Muscle of back (tissue), 13 donors: Measurements from ENCODE around the gene DCAF8L2. TPM values are rescaled to one million over a fixed set of nuclear protein-coding genes. Genes with fewer than 3 reads are reported as not detected.
"Not testable (repeated sequence)": the region's sequence is repeated elsewhere in the genome, so short reads cannot be mapped to it uniquely, and the experiment has no call there.

Experiments used
- DNase-seq, 3 donors: peaks; one replicate each; pipeline versions ENCODE4 v3.0.0 to v3.0.0-alpha.2; 2013
- long read RNA-seq, 9 donors: transcript quantifications; one replicate each; lab custom pipeline, GENCODE V29; 2026
- polyA plus RNA-seq, 10 donors: library from polyadenylated mRNA; unstranded; fragments of 120-200 nt; gene quantifications; one replicate each; pipeline ENCODE4 v1.2.1, GENCODE V29; 2013; ENCODE audit not compliant: insufficient read length in 10 of 10

Gene DCAF8L2
- not detected for polyA plus RNA-seq
- long read RNA-seq, donor 1, result 0 reads
- long read RNA-seq, donor 2, result 0 reads
- long read RNA-seq, donor 3, result 0 reads
- long read RNA-seq, donor 4, result 0 reads
- long read RNA-seq, donor 5, result 0 reads
- long read RNA-seq, donor 6, result 0 reads
- long read RNA-seq, donor 7, result 0 reads
- long read RNA-seq, donor 8, result 0 reads
- long read RNA-seq, donor 9, result 0 reads

DNA sequence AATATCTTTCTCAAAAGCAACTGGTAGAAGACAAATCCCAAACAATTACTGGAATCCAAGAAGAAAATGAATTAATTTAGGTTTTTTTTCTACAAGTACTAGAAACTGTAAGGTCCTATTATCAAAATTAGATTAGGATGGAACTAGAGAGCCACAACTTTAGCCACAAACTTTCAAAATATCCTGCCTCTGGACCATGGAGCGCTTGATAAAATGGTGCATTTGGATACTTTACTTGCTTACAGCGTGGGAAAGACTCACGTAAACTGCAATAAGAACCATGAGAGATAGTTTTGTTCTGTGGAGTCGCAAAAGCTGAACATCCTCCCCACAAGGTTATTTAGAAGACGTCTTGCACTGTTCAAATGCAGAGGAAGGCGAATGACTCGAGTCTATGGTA, at the start of gene DCAF8L2:
TSS of gene DCAF8L2 (plus strand) at position 301 of the 400 bp plus-strand sequence. CDS start 156,552 bp downstream, outside the sequence.
- no peak for DNase-seq

DNA sequence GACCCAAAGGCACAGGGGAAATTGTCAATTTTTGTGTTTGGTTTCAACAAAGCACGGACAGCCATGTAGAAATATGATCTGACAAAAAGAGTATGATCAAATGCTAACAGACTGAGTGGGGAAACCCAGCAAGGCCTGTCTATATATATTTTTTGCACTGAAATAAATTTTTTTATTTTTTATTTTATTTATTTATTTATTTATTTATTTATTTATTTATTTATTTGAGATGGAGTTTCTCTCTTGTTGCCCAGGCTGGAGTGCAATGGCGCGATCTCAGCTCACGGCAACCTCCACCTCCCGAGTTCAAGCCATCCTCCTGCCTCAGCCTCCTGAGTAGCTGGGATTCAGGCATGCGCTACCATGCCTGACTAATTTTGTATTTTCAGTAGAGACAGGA, 49.0 kb upstream of the DCAF8L2 start:
- DNase-seq, result not testable (repeated sequence)

DNA sequence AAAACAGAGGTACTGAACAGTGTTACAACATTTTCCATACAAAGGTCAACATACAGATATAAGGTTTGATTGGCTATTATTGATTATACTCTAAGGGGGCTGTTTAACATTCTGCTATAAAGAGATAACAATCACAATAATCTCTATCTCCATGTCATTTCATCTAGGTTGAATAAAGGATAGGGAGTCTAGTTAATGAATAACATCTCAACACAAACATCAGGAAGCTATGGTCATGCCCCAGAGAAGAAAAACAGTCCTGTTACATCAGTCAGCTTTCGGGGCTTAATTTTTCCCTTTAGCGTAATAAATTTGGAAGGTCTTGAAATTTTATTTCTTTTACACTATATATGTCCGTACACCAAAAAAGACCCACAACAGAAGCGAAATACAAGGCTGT, 41.5 kb upstream of the DCAF8L2 start:
- no peak for DNase-seq

DNA sequence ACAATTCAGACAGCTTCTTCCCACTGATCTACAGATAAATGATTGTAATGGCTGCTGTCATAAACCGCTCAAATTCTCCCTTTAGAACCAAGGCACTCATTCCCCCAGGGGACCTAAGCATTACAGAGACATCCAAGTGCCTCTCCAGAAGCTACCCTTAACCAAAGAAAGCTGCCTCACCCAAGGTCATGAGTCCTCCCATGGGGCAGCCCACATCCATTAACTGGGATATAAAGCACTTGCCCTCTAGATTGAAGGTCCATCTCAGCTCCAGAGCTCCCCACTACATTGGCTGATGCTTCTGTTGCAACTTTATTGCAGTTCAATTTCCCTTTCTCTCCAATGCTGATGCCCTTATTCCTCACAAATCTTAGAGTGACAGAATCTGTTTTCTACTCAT, 40.5 kb upstream of the DCAF8L2 start:
- DNase-seq, result no peak

DNA sequence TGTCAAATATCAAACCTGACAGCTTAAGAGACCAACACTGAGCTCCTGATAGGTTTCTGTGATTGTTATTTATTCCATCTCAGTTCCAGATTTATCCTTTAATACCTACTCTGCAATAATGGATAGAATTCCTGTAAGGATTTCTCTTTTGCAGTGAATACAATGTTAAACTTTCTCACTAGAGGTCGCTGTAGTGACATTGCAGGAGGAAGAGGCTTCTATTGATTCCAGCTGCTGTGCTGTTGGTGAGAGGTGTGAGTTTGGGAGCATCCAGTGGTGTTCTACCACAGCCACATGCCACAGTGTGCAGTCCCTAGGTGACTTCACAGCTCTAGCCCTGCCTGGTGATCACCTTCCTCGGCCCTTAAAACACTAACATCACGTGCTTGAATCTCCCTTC, 34.6 kb upstream of the DCAF8L2 start:
- peak in 2 of 3 donors; percentile 0 to 5 for DNase-seq

DNA sequence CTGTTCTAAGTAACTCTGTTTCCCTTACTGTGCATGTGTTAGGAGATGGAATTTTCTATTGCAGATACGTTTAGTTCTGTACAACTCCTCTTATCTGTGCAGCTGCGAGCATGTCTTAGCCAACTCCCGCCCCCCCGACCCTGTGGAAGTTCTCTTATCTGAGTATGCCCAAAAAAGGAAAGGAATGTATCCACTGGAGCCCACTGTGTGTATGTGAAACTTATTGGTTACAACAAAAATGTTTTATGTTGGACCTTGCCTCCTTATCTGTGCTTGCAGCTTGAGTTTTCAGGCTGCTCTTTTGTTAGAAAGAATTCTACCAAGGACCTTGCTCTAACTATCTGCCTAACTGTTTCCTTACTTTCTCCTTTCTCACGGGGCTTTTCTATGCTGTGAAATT, 24.2 kb upstream of the DCAF8L2 start:
- DNase-seq, result peak in 2 of 3 donors; percentile 1 to 18

DNA sequence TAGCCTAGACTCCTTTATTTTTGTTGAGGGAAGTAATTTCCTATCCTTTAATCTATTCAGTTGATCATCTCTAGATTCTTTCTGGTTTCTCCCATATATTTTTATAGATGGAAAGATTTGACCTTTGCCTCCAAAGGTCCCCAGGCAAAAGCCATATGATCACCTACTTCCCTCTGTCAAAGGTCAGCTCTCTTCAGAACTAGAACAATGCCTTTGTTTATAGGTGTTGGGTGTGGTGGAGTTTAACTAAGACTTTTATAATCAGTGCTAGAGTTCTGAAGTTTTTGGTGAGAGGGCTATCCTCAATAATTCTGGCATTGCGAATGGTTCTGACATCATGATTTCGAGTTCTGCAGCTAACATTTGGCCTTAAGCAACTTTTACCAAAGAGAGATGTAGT, 19.0 kb upstream of the DCAF8L2 start:
- no peak for DNase-seq

DNA sequence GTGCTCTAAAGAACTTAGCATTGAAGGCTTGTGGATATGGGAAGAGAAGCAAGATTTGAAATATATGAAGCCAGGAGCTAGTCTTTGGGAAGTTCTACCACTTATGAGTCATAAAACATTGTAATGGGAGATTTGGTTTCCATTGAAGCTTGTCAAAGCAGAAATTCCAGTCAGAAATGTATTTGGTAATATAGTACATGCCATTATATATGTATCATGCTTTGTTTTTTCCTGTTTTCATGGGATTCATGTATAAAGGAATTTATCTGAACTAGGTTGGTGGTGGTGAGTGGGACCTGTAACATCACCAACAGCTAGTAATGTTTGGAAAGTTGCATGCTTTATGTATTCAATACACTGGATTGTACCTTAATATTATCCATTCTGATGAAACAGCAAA, 14.6 kb upstream of the DCAF8L2 start:
- peak in 1 of 3 donors; percentile 7 for DNase-seq

DNA sequence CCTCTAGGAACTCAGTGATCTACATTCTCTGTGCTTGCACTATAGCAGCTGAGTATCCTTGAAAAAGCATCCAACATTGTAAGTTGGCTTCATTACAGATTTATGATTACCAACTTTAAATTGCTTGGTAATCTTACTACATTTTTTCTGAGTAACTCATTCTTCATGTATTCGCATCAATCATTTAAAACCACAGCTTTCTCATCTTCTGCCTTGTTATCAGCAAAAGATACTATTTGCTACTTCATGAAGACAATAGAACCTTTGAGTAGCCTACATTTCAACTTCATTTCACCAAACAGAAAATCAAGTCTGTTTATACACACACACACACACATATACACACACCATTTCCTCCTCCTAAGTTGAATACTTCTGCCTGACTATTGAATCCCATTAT, 6.2 kb upstream of the DCAF8L2 start:
- DNase-seq, result peak in 1 of 3 donors; percentile 1

DNA sequence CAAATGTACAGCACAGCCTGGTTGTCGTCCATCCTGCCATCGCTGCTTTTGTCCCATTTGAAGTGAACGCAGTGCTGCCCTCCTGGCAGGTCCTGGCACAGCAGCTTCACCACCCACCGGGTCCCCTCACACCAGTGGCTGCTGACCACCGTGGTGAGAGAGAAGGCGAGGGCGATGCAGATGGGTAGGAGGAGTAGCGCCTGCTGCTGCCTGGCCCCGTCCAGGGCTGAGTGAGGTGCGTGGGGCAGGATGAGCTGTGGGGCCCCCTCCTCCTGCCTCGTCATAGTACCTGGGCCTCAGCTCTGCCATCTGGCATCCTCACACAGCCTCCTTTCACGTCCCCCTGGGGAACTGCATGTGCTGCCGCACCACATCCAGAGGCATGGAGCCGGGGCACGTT, 1.8 kb downstream of the DCAF8L2 start:
- no peak for DNase-seq

DNA sequence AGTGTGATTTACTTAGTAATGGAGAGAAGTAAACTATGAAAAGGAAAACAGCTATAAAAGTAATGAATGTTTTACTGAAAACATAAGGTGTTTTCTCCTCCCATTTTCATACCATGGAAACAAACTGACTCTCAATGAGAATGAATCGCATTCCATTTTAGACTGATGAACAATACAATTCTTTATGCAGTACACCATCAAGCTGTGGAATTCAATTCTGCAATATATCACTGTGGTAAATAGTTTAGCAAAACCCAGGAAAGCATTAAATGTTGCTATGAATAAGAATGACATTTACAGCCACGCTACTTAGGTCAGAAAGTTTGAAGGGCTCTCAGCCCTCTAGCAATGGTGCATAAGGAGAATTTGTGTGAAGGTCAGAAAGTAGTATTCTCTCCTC, 7.4 kb downstream of the DCAF8L2 start:
- DNase-seq, result no peak

DNA sequence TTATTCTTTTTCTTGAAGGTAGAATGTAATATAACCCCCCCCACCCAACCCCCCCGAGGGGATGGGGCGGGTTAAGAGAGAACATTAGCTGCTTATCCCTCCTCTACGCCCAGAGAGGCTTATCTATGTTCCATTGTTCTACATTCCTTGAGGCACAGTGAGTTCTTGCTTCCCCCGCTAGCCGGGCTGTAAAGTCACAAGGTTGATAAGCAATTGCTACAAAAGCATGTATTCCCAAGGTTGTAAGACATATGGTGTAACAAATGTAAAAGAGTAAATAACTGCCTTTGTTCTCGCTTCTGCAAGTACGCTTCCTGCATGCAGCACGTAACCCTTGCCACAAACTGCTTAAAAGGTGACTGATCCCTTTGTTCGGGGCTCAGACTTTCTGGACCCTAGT, 8.2 kb downstream of the DCAF8L2 start:
- DNase-seq, result no peak

DNA sequence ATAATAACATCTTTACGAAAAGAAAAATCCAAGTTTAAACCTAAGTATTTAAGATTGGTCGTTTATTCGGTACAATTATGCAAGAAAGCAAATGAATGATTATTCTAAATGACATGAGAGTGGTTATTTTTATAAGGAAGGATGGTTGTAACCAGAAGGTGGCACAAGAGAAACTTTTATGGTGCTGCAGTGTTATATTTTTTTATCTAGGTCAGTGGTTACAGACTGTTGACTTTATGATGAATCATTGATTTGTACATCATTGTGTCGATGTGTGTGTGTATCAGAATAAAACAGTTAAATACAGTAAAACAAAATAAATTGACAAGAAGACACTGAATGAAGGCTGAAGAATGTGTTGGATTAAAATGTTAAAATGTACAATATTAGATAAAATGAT, 9.8 kb downstream of the DCAF8L2 start:
- no peak for DNase-seq

DNA sequence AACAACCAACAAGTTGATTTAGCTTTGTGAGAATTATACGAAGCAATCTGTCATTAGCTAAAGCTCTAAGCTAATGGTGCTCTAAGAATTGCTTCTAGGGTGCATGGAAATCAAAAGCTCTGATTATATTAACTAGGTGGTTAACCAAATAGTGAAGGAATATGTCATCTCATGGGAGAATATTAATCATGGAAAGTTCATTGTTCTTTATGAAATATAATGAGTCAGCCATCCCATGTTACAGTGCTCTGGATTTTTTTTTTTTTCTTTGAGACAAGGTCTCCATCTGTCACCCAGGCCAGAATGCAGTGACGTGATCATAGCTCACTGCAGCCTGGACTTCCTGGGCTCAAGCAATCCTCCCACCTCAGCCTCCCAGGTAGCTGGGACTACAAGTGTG, 10.5 kb downstream of the DCAF8L2 start:
- DNase-seq, result no peak

DNA sequence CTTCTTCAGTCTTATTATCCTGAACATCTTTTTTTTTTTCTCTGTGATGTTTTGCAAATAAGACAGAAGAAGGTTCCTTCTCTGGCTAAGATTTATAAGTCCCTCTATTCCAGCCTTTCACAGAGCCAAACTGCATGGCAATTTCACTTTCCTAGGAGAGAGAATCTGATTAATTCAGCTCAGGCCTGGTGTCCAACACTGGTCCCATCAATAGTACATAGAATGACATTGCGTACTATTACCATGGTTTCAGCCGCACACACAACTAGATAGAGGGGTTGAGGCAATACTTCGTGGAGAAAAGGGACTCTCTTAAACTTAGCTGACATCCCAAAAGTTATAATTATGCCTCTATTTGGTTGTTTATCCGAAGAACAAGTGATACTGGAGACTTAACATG, 18.5 kb downstream of the DCAF8L2 start:
- DNase-seq, result no peak

DNA sequence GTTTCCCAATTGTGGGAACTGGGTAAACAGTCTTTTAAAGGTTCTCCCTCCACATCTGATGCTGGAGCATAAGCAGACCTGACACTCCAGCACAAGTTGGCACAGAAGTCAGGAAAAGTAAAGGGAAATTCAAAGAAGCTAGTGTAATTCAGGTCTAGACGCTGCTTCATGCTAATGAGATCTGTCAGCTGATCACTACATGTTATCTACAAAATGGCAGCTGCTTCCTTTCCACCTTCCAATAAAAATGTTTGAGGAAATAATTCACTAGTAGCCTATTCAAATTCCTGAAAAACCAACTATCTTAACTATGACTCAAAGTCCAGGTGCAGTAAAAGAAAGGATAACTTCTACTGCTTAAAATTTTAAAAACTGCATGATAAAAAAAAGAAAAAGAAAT, 29.3 kb downstream of the DCAF8L2 start:
- DNase-seq, result no peak

DNA sequence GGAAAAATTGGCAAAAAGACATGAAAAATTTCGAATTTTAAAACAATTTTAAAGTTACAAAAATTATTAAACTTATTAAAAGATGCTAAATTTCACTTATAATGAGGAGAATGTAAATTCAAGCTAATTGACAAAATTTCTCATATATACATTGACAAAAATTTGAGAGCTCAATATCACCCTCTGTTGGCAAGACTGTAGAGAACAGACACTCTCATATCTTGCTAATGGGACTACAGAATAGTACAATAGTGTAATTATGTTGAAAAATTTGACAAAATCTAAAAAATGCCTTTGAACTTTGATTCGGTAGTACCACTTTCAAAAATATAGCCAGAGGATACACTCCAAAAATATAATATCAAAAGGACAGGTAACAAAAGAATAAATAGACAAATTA, 29.8 kb downstream of the DCAF8L2 start:
- peak in 1 of 3 donors; percentile 5 for DNase-seq

DNA sequence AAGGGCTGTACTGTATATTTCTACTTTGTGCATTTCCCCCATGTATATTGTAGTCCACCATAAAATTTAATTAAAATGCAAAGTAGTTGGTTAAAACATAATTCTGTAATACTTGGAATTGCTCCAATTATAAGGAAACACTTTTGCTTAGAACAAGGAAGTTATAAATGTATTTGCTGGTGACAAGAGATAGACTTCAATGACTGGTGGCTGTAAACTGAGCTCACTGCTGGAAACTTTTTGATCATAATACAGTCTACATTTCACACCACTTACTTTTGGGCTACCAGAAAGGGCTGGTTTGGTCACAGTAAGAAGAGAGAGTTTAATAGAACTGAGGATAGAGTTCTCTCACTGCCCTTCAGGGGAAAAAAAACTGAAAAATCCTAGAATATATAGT, 32.7 kb downstream of the DCAF8L2 start:
- no peak for DNase-seq

DNA sequence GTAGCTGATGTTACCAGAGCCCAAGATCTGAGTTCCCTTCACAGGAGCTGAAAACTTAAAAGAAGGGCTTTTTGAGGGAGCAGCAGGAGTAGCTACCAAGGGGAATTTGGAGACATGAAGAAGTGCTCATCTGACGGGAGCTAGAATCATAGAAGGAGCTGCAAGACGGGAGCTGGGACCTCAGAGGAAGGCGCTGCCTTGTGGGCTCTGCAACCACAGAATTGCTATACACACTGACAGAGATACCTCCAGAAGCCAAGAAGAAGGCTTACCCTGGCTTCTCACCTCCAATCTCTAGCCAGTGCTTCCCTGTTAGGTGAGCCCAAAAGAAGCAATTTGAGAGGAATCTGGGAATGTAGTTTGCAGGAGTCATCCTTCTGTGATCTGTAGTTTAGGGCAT, 35.9 kb downstream of the DCAF8L2 start:
- no peak for DNase-seq

DNA sequence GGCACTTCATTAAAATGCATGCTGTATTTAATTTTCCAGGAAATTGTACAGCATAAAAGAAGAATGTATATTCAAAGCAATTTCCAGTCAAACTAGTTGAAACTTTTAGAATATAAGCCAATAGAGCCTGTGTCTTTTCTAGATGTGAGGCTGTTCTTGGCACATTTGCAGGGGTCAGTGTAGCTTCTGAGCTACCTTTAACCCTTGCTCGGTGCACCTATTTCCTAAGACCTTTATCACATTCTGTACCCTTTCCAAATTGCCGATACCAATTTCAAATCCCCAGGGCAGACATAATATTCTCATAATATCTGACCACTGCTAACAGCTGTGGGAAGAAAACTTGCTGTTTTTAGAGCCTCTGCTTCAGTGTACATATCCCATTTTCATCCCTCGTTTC, 43.2 kb downstream of the DCAF8L2 start:
- no peak for DNase-seq

DNA sequence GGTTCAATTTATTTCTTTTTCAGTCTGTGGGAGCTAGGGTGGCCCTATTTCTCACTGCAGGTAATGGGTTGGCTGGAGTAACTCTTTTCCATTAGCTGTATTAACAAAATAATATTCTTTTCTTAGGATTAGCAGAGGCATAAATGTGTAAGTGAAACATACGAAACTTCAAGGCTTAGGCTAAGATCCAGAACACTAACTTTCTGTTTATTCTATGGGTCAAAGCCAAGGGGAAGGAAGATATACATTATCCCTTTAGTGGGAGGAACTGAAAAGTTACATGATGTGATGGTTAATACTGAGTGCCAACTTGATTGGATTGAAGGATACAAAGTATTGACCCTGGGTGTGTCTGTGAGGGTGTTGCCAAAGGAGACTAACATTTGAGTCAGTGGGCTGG, 66.4 kb downstream of the DCAF8L2 start:
- DNase-seq, result no peak

DNA sequence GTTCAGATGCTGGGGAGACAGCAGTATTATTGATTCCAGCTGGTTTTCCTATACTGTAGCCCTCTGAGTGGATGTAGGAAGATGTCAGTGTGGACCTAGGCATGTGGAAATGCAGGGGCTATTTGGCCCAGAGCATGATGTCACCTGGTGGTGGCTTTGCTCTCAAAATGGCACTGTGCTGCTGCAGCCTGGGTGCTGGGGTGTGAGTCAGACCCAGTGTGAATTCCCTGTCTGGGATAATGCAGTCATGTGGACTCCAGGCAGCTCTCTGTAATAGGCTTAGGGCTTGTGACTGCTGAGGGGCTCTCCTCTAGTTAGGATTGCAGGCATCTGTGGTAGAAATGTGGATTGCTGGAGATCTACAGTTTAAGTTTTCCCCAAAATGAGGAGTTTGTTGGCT, 70.7 kb downstream of the DCAF8L2 start:
- DNase-seq, result no peak

DNA sequence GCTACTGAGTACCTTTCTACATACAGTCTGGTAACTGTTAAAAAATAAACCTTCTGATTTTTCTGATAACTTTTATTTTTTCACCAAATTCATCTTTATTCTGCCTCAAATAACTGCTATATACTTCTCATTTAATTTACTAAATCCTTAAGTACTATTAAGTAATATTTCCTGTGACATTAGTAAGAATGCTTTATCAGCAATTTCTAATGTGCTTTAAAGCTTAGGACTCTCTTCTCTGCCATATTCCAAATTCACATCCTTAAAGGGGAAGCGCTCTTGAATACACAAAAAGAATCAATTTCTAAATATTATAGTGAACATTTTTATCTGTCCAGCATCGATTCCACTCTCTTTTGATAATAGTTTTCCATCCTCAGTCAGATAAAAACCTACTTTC, 81.1 kb downstream of the DCAF8L2 start:
- no peak for DNase-seq

DNA sequence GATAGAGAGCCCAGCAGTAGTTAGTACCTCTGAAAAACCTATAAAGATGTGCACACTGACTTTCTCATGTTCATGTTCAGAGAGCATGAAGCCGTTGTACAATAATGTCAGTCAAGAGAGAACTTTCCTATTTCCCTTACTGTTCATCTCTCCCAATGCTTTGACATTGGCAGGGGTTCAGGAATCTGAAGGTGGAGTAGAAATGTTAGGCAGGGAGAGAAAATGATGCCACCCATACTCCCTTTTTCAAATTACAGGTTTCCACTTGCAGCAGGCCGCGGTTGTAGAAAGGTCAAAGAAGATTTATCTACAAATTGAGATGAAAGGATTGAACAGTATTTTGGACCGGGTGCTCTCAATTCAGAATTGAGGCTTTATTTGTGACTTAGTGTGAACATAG, 84.3 kb downstream of the DCAF8L2 start:
- DNase-seq, result no peak

DNA sequence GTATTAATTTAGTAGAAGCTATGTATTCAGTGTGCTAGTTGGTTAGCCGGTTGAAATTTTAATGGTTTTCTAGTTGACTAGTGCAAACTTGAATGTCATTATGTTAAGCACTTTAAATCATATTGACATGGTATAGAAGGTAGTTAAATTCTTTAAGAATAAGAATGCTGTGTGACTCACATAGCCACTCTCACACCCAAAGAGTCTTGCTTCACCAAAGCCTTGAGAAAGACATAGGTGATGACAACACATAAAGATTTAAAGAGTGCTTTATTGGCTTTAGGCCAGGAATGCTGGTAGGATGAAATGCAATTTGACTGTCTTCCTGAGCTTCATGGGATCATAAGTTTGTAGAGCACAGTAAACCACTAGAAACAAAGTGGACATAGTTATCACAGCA, 85.3 kb downstream of the DCAF8L2 start:
- peak in 1 of 3 donors; percentile 55 for DNase-seq
